ENCODE results near the gene DAW1.
A peak's percentile ranks its signal among the peaks of the same experiment; 100 is the strongest.
"Not testable (repeated sequence)": the region's sequence is repeated elsewhere in the genome, so short reads cannot be mapped to it uniquely, and the experiment has no call there.

Gene DAW1

GRCh38 chr2:227871375-227871791, at the start of gene DAW1:
Gene DAW1, plus strand, starts transcription at chr2:227871631. Its CDS starts 59 bp downstream, at chr2:227871690.
- intact Hi-C loops (cut with DNase I), result no loop called here
- DNase-seq, result peak; percentile 26 to 88 (median 74)

GRCh38 chr2:227822416-227823003, 48.9 kb upstream of the DAW1 start:
- intact Hi-C loops (cut with DNase I), result no loop called here
- no peak for DNase-seq

GRCh38 chr2:227823922-227824321, 47.5 kb upstream of the DAW1 start:
- intact Hi-C loops (cut with DNase I), result no loop called here
- no peak for DNase-seq

GRCh38 chr2:227824711-227825110, 46.7 kb upstream of the DAW1 start:
- intact Hi-C loops (cut with DNase I), result no loop called here
- DNase-seq, result no peak

- DNase-seq, result peak in 36 of 42 donors; percentile 8 to 71 (median 34)
- intact Hi-C loops (cut with DNase I), result no loop called here
These were observed 45.4 kb upstream of the DAW1 start for GRCh38 chr2:227826019-227826521.

GRCh38 chr2:227826563-227826962, 44.9 kb upstream of the DAW1 start:
- no peak for DNase-seq
- intact Hi-C loops (cut with DNase I), result no loop called here

GRCh38 chr2:227827143-227827542, 44.3 kb upstream of the DAW1 start:
- no peak for DNase-seq
- intact Hi-C loops (cut with DNase I), result no loop called here

- no peak for DNase-seq
- intact Hi-C loops (cut with DNase I), result no loop called here
These were observed 42.9 kb upstream of the DAW1 start for GRCh38 chr2:227828477-227828912.

- no peak for DNase-seq
- intact Hi-C loops (cut with DNase I), result no loop called here
These were observed 42.1 kb upstream of the DAW1 start for GRCh38 chr2:227829337-227829736.

GRCh38 chr2:227834423-227834822, 37.0 kb upstream of the DAW1 start:
- intact Hi-C loops (cut with DNase I), result no loop called here
- DNase-seq, result no peak

GRCh38 chr2:227834916-227835650, 36.3 kb upstream of the DAW1 start:
- no peak for DNase-seq
- intact Hi-C loops (cut with DNase I), result no loop called here

- intact Hi-C loops (cut with DNase I); DNase-seq: not testable (repeated sequence)
These were observed 31.9 kb upstream of the DAW1 start for GRCh38 chr2:227839339-227840129.

- intact Hi-C loops (cut with DNase I), result no loop called here
- DNase-seq, result no peak
These were observed 24.6 kb upstream of the DAW1 start for GRCh38 chr2:227846831-227847230.

- intact Hi-C loops (cut with DNase I), result no loop called here
- no peak for DNase-seq
These were observed 23.3 kb upstream of the DAW1 start for GRCh38 chr2:227848146-227848545.

GRCh38 chr2:227848586-227848985, 22.8 kb upstream of the DAW1 start:
- DNase-seq, result no peak
- intact Hi-C loops (cut with DNase I), result no loop called here

- intact Hi-C loops (cut with DNase I), result no loop called here
- DNase-seq, result no peak
These were observed 21.5 kb upstream of the DAW1 start for GRCh38 chr2:227849906-227850305.

- intact Hi-C loops (cut with DNase I), result no loop called here
- no peak for DNase-seq
These were observed 18.2 kb upstream of the DAW1 start for GRCh38 chr2:227853204-227853629.

- DNase-seq, result no peak
- intact Hi-C loops (cut with DNase I), result no loop called here
These were observed 17.6 kb upstream of the DAW1 start for GRCh38 chr2:227853765-227854271.

GRCh38 chr2:227855440-227855839, 16.0 kb upstream of the DAW1 start:
- no peak for DNase-seq
- intact Hi-C loops (cut with DNase I), result no loop called here

- DNase-seq, result no peak
- intact Hi-C loops (cut with DNase I), result no loop called here
These were observed 14.7 kb upstream of the DAW1 start for GRCh38 chr2:227856697-227857096.

All from head of caudate nucleus (tissue), 42 donors.